ENCODE results near the gene AK3.
"Not testable (repeated sequence)": the region's sequence is repeated elsewhere in the genome, so short reads cannot be mapped to it uniquely, and the experiment has no call there.

AK3 gene

DNA sequence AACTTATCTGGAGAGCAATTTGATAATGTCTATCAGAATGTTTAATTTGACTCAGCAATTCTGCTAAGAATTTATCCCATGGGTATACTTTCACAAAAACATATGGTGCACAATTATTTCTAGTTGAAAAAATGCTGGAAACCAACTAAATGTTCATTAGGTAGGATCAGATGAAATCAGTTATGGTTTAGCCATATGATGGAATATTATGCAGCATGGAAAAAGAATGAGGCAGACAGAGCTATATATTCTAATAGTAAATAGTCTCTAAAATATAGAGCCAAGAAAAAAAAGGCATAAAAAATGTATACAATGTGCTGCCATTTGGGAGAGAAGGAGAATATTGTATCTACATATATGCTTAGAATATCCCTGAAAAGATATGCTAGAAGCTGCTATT, 71.1 kb downstream of the AK3 start:
- no peak for DNase-seq (ENCODE audit: low read depth in 2 of 2, low spot score in 1 of 2)

DNA sequence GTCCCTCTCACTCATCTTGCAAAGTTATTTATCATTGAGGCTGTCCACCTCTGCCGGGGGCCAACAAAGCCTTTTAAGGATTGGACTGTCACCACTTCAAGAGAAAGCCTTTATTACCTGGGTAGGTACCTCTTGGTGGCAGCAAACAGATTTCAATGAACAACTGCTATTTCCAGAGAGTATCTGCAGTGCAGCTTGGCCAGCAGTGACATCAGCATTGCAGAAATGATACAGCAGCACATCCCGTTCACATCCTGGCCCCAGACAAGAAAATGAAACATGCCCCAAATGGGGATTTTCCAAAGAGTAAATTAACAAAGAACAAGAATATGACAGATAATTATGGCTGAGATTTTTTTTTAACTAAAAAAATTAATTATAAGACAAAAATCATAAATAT, 72.4 kb downstream of the AK3 start:
- no peak for DNase-seq (ENCODE audit: low read depth in 2 of 2, low spot score in 1 of 2)

DNA sequence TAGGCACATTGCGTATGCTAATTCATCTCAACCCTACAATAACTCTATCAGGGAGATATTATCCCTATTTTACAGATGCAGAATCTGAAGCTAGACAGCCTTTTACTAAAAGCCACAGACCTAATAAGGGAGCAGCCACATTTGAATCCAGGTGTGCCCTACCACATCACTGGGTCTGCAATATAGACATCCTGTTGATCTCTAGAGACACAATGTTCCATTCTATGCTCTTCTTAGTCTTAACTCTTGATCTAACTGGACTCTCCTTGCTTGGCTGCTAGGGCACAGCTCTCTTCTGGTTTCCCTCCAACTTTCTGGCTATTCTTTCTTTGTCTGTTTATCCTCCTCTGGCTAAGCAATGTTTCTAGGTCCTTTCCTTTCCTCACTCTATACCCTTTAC, 73.3 kb downstream of the AK3 start:
- no peak for DNase-seq (ENCODE audit: low read depth in 2 of 2, low spot score in 1 of 2)

DNA sequence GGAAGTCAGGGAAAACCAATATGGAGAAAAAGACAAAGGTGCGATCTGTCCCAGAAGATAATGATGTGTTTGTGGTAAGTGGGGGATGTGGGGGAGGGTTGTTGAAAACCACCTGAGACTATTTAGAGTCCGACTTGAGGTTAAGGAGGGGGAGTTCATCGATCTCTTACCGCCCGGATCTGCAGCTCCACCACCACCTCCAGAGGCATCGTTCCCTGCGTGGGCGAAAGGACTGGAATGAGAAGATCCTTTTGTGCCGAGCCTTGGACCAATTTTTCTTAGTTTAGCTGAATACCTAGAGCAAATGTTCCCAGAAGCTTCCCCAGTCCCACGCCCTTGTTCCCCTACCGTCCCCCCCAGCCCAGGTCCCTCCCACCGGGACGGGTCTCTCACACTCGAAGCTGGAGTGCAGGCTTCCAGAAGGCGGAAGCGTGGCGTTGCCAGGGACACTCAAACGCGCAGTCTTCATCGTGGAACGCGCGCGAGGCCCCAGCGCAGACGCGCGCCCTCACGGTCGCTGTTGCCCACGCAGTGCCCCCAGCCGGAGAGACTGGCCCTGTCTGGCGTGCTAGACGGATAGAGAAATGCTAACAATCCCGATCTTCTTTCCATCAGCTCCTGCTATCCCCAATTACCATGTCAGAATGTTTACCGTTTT, 74.8 kb downstream of the AK3 start, which contains the start of gene SPATA6L:
Gene SPATA6L (minus strand): TSS at position 439 of the 658 bp plus-strand sequence. CDS start 230 bp downstream, at position 209.
- DNase-seq (ENCODE audit: low read depth in 2 of 2, low spot score in 1 of 2), result peak in 1 of 2 donors; percentile 20

DNA sequence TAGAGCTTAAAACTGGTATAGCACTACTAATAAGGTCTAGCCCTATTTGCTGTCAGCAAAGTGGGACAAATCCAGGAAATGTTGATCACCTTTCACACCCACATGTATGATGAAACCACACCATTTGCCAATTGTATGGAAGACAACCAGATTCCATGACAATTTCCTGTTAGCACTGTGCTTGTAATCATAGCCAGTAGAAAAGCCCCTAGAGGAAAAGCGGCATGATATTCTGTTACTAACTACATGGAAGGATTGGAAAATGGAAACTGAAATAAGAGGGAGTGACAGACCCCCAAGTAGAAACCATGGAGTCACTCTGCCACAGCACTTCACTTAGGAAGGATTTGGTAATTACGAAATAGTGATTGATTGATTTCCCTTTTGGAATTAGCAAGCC, 75.6 kb downstream of the AK3 start:
- no peak for DNase-seq (ENCODE audit: low read depth in 2 of 2, low spot score in 1 of 2)

DNA sequence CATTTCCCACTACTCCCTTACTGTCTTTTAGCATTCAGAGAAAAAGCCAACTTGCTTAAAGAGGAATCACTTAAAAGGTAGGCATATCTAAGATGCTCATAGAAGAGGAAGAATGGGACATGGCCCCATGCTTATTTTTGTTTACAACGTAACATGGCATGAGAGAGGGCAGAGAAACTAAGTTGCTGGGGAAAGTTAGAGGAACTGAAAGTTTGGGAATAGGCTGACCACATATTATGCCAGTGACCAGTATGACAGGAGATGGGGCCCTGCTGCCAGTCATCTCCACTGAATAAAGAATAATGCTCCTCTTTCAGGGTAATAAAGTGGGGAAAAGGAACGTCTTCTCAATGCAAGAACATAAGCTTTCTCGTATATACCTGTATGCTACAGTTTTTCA, 77.0 kb downstream of the AK3 start:
- no peak for DNase-seq (ENCODE audit: low read depth in 2 of 2, low spot score in 1 of 2)

DNA sequence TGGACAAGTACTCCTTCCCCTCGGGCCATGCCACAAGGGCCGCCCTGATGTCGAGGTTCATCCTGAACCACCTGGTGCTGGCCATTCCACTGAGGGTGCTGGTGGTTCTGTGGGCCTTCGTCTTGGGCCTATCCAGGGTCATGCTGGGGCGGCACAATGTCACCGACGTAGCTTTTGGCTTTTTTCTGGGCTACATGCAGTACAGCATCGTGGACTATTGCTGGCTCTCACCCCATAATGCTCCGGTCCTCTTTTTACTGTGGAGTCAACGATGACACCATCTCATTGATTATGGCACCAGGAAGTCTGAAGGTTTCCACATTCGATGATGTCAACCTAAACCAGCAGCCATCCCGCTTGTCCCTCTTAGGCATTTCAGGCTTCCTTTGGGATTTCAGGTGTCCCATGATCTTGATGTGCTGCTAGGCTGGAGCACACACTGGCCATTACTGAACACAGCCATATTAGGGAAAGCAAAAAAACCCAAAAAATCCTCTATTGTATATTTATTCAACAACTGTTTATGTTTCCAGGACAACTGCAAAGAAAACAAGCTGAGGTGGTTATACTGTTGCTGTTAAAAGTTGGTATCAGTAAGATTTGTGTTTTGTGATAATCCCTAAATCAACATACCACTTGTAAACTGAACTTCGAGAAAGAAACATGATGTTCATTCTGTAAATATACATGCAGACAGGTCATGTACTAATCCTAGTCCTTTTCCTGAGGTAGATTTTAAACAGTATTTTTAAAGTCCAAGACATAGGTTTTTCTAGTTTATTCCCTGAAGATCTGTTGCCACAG, 77.8 kb downstream of the AK3 start:
- DNase-seq (ENCODE audit: low read depth in 2 of 2, low spot score in 1 of 2), result no peak

DNA sequence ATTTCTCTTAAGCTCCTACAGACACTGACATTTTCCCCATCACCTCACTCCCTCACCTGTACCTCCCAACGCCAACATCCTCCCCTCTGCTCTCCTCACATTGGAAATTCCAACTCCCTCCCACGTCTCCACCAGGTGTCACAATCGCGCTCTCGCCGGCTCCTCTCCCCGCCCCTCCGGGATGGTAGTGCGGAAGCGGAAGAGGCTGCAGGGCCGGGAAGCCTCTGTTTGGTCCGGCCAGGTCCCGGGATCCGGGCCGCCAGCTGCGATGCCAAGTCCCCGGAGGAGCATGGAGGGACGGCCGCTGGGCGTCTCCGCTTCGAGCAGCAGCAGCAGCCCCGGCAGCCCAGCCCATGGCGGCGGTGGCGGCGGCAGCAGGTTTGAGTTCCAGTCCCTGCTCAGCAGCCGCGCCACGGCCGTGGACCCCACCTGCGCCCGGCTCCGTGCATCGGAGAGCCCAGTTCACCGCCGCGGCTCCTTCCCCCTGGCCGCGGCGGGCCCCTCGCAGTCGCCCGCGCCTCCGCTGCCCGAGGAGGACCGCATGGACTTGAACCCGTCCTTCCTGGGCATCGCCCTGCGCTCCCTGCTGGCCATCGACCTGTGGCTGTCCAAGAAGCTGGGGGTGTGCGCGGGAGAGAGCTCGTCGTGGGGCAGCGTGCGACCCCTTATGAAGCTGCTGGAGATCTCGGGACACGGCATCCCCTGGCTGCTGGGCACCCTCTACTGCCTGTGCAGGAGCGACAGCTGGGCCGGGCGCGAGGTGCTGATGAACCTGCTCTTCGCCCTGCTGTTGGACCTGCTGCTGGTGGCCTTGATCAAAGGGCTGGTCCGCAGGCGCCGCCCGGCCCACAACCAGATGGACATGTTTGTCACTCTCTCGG, 78.7 kb downstream of the AK3 start, which contains the start of gene PLPP6:
Gene PLPP6 (plus strand): TSS at position 187 of the 881 bp plus-strand sequence. CDS start 82 bp downstream, at position 269.
- DNase-seq (ENCODE audit: low read depth in 2 of 2, low spot score in 1 of 2), result peak in 1 of 2 donors; percentile 48

DNA sequence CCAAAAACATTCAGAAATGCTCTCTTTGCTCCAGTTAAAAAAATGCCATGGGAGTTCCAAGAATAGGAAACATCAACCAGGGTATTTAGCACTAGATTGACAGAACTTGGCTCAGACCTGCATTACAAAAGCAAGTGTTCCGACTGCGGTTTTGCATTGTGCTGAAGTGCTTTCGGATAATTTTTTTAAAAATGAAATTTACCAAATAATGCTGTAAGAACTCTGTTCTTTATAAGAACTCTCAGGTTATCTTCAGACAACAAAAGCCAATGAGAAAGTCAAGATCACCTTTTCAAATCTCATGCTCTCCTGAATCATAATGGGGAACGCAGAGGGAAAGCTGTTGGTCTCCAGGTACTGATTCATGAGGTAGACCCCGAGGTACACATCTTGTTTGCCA, 79.4 kb downstream of the AK3 start:
- DNase-seq (ENCODE audit: low read depth in 2 of 2, low spot score in 1 of 2), result no peak

DNA sequence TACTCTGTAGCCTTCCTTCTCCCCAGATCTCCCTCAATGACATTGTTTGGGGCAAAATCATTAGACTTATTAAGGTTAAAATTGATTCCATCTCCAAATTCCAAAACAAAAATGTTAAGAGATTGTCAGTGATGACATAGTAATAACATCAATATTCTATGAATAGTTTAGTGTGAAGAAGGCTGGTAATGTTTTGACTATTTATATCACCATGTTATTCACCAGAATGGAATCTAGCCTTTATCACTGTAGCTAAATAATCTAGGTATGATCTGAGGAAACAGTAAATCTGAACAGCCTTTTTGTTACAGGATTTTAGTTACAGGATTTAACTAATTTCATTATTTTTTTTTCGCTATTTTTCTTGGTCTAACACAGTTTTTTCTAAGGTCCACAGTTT, 79.8 kb downstream of the AK3 start:
- no peak for DNase-seq (ENCODE audit: low read depth in 2 of 2, low spot score in 1 of 2)

DNA sequence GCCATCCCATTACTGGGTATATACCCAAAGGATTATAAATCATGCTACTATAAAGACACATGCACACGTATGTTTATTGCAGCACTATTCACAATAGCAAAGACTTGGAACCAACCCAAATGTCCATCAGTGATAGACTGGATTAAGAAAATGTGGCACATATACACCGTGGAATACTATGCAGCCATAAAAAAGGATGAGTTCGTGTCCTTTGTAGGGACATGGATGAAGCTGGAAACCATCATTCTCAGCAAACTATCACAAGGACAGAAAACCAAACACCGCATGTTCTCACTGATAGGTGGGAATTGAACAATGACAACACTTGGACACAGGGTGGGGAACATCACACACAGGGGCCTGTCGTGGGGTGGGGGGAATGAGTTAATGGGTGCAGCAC, 80.3 kb downstream of the AK3 start:
- not testable (repeated sequence) for DNase-seq (ENCODE audit: low read depth in 2 of 2, low spot score in 1 of 2)

Data from stimulated activated CD8-positive, alpha-beta memory T cell treated with anti-CD3 and anti-CD28 coated beads, Interleukin-4, amount 100 ng/mL, for 1 hour (primary cell).